K562 (cell line): ENCODE results near the gene CHRDL2. TPM values are rescaled to one million over a fixed set of nuclear protein-coding genes. Genes with fewer than 3 reads are reported as not detected.

ENCODE experiments used
- ATF7 ChIP-seq: fragments of 450-650 bp; IDR thresholded peaks from 2 replicates; pipeline ENCODE4 v1.7.1; 2014; ENCODE audit warnings: mild to moderate bottlenecking, moderate library complexity
- CBX3 ChIP-seq, 2 experiments: IDR thresholded peaks; 1 replicate in 1 of 2; 2 replicates in 1 of 2; pipeline ENCODE4 v1.6.1; 2012; ENCODE audit warnings: inconsistent platforms in 2 of 2, low read length in 2 of 2, borderline replicate concordance in 1 of 2, control low read depth in 1 of 2
- FOSL1 ChIP-seq: fragments of 200-800 bp; sonication (Bioruptor generic); conservative IDR thresholded peaks from 2 replicates; pipeline ENCODE4 v1.6.1; 2016; ENCODE audit warnings: missing genetic modification characterization, missing compliant biosample characterization
- FOXA3 ChIP-seq, 2 experiments: fragments of 450-650 bp in 1 of 2; sonication (generic) in 1 of 2; formaldehyde crosslinking; IDR thresholded peaks in 1 of 2; conservative IDR thresholded peaks in 1 of 2; 2 replicates each; pipeline versions ENCODE4 v1.4.0 to v1.8.0; 2020 to 2022; ENCODE audit warnings: mild to moderate bottlenecking in 2 of 2, missing genetic modification reagents in 1 of 2
- HINFP ChIP-seq: fragments of 450-650 bp; conservative IDR thresholded peaks from 2 replicates; pipeline ENCODE4 v1.6.1; 2016; ENCODE audit warnings: missing genetic modification characterization, low read depth, mild to moderate bottlenecking, control low read depth, missing compliant biosample characterization
- IFI16 ChIP-seq: fragments of 250-450 bp; sonication (Bioruptor Pico); IDR thresholded peaks from 2 replicates; pipeline ENCODE4 v2.1.2; 2022; ENCODE audit warnings: mild to moderate bottlenecking, inconsistent platforms
- KAT2B ChIP-seq: IDR thresholded peaks from one replicate; pipeline ENCODE4 v1.6.1; 2012; ENCODE audit warnings: low read depth, mild to moderate bottlenecking, control low read depth, inconsistent platforms, low read length, moderate library complexity
- MXD1 ChIP-seq: fragments of 250-450 bp; sonication (Bioruptor Pico); IDR thresholded peaks from 2 replicates; pipeline ENCODE4 v1.8.0; 2021; ENCODE audit warnings: borderline replicate concordance, mild to moderate bottlenecking, moderate library complexity; ENCODE audit not compliant: poor library complexity, severe bottlenecking
- MYC ChIP-seq, 2 experiments: fragments of 250-450 bp in 1 of 2; sonication (Bioruptor Pico) in 1 of 2; IDR thresholded peaks; 2 replicates each; pipeline versions ENCODE4 v1.5.1 to v1.6.1; 2012 to 2021; ENCODE audit warnings: low read depth in 2 of 2, borderline replicate concordance in 1 of 2, improper control_type of control experiment in 1 of 2, low read length in 1 of 2, mild to moderate bottlenecking in 1 of 2, moderate library complexity in 1 of 2
- NRF1 ChIP-seq, 2 experiments: fragments of 450-650 bp; IDR thresholded peaks in 1 of 2; conservative IDR thresholded peaks in 1 of 2; 2 replicates each; pipeline ENCODE4 v1.6.1; 2014; ENCODE audit warnings: mild to moderate bottlenecking in 2 of 2
- TCF7 ChIP-seq: sonication (generic); IDR thresholded peaks from 2 replicates; pipeline ENCODE4 v1.6.1; 2016; ENCODE audit warnings: antibody characterized with exemption, borderline replicate concordance
- U2AF2 ChIP-seq: fragments of 200-400 bp; formaldehyde crosslinking; optimal IDR thresholded peaks from 2 replicates; pipeline ENCODE3; 2017; ENCODE audit warnings: low read depth, mild to moderate bottlenecking, low read length
- ZNF76 ChIP-seq: fragments of 250-450 bp; sonication (Bioruptor Pico); IDR thresholded peaks from 2 replicates; pipeline ENCODE4 v1.4.0; 2020; ENCODE audit warnings: mild to moderate bottlenecking, moderate library complexity, borderline replicate concordance
- polyA plus RNA-seq, 8 experiments: library from polyadenylated mRNA; depleted of rRNA in 4 of 8; stranded (reverse) in 5 of 8; unstranded in 3 of 8; fragments of >200 nt; fragmentation: Nextera tagmentation in 2 of 8; fragmentation: Illumina TruSeq in 1 of 8; extraction: Ambion mirVana in 2 of 8; extraction: Trizol in 1 of 8; gene quantifications; 2 replicates each; pipeline versions ENCODE4 v1.2.1 to v1.2.3, GENCODE V29; 2011 to 2014; ENCODE audit warnings: inconsistent platforms in 1 of 8, missing spikeins in 1 of 8
- total RNA-seq, 7 experiments: library from RNA; depleted of rRNA in 6 of 7; stranded (reverse); fragments of >200 nt in 6 of 7; fragmentation: Illumina TruSeq in 2 of 7; extraction: Trizol in 2 of 7; gene quantifications; 2 replicates each; pipeline versions ENCODE4 v1.2.1 to v1.2.3, GENCODE V29; 2011 to 2021; ENCODE audit warnings: low replicate concordance in 1 of 7
- TF ChIP-seq, protein P1 (sequence below): sonication (generic); IDR thresholded peaks from 2 replicates; pipeline ENCODE4 v1.6.1; 2016
- TF ChIP-seq, protein P2 (sequence below): IDR thresholded peaks from 2 replicates; pipeline ENCODE4 v1.6.1; 2011; ENCODE audit not compliant: insufficient read length; ENCODE audit errors: extremely low read depth
- TF ChIP-seq, protein P3 (sequence below): sonication (generic); formaldehyde crosslinking; IDR thresholded peaks from 2 replicates; pipeline ENCODE4 v1.8.1; 2023; ENCODE audit warnings: mild to moderate bottlenecking, missing genetic modification reagents
- TF ChIP-seq, protein P4 (sequence below): sonication (generic); formaldehyde crosslinking; IDR thresholded peaks from 2 replicates; pipeline ENCODE4 v1.8.1; 2023; ENCODE audit warnings: mild to moderate bottlenecking, missing genetic modification reagents

CHRDL2 gene
- total and polyA plus RNA-seq, 9 of the 15 experiments (the other 6 are each of a cell fraction or from before 2014, with no cell fraction given) = not detected

DNA sequence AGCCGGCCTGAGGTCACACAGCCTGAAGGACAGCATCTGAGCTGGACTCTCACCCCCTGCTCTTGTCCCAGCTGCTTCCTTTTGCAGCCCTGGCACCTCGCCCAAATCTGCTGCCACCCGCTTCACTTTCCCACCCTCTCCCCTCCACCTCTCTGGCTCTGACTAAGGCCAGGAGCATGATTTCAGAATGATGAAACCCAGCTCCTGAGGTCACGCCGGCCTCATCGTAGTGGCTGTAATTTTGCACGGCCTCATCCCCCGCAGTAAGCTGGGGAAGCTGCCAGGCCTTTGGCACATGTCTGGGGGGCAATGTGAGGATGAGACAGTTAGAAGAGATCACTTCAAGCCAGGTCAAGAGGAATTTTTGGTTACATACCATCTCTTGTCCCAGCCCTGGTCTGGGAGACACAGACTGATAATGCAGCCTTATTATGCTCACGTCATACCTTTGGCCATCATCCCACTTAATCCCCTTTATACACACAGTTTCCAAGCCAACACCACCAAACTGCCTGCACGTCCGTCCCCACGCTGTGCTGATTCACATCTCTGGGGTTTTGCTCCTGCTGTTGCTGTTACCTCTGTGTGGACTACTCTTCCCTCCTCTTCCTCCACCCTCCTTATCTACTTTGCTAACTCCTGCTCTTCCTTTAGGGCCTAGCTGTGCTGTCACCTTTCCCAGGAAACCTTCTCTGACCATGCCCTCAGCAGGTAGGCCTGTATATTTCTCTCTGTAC, 58.1 kb downstream of the CHRDL2 start (continued):
- TF ChIP-seq, protein P1, sequence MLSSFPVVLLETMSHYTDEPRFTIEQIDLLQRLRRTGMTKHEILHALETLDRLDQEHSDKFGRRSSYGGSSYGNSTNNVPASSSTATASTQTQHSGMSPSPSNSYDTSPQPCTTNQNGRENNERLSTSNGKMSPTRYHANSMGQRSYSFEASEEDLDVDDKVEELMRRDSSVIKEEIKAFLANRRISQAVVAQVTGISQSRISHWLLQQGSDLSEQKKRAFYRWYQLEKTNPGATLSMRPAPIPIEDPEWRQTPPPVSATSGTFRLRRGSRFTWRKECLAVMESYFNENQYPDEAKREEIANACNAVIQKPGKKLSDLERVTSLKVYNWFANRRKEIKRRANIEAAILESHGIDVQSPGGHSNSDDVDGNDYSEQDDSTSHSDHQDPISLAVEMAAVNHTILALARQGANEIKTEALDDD = no peak
- TF ChIP-seq, protein P2, sequence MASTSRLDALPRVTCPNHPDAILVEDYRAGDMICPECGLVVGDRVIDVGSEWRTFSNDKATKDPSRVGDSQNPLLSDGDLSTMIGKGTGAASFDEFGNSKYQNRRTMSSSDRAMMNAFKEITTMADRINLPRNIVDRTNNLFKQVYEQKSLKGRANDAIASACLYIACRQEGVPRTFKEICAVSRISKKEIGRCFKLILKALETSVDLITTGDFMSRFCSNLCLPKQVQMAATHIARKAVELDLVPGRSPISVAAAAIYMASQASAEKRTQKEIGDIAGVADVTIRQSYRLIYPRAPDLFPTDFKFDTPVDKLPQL = no peak
- TF ChIP-seq U2AF2 (no peak), FOSL1 (tag) (peak; percentile 30; the same call in 1 of the 2 replicates), IFI16 (CRISPR knock-in tag) (no peak), MYC (IDR thresholded peaks at IDR 0.05; ENCODE audit: low read depth, low read length) (no peak), MYC (CRISPR knock-in tag; IDR thresholded peaks at IDR 0.05; ENCODE audit: borderline replicate concordance, low read depth) (no peak), FOXA3 (CRISPR knock-in tag; conservative IDR thresholded peaks at IDR 0.05 in 1 of 2, IDR thresholded peaks at IDR 0.05 in 1 of 2) (peak in 1 of 2 experiments; percentile 45; a peak in 1 of 4 replicates), TCF7 (no peak), NRF1 (conservative IDR thresholded peaks at IDR 0.05 in 1 of 2, IDR thresholded peaks at IDR 0.05 in 1 of 2) (0 out of 4 replicates have a peak, but pooled peaks of 1 of the 2 experiments have one; percentile 10), ATF7 (peak; percentile 76; the same call in 1 of the 2 replicates), KAT2B (no peak), MXD1 (no peak), CBX3 (IDR thresholded peaks at IDR 0.05; ENCODE audit: borderline replicate concordance in 1 of 2, low read length in 2 of 2) (no peak), ZNF76 (no peak), HINFP (tag) (no peak)
- TF ChIP-seq, protein P3, sequence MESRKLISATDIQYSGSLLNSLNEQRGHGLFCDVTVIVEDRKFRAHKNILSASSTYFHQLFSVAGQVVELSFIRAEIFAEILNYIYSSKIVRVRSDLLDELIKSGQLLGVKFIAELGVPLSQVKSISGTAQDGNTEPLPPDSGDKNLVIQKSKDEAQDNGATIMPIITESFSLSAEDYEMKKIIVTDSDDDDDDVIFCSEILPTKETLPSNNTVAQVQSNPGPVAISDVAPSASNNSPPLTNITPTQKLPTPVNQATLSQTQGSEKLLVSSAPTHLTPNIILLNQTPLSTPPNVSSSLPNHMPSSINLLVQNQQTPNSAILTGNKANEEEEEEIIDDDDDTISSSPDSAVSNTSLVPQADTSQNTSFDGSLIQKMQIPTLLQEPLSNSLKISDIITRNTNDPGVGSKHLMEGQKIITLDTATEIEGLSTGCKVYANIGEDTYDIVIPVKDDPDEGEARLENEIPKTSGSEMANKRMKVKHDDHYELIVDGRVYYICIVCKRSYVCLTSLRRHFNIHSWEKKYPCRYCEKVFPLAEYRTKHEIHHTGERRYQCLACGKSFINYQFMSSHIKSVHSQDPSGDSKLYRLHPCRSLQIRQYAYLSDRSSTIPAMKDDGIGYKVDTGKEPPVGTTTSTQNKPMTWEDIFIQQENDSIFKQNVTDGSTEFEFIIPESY (CRISPR knock-in tag) = 0 out of 2 replicates have a peak, but pooled peaks have one; percentile 30
- TF ChIP-seq, protein P4, sequence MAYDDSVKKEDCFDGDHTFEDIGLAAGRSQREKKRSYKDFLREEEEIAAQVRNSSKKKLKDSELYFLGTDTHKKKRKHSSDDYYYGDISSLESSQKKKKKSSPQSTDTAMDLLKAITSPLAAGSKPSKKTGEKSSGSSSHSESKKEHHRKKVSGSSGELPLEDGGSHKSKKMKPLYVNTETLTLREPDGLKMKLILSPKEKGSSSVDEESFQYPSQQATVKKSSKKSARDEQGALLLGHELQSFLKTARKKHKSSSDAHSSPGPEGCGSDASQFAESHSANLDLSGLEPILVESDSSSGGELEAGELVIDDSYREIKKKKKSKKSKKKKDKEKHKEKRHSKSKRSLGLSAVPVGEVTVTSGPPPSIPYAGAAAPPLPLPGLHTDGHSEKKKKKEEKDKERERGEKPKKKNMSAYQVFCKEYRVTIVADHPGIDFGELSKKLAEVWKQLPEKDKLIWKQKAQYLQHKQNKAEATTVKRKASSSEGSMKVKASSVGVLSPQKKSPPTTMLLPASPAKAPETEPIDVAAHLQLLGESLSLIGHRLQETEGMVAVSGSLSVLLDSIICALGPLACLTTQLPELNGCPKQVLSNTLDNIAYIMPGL (CRISPR knock-in tag) = no peak
